SK-N-MC (cell line): Measurements from ENCODE around the gene COL18A1.

Experiments used
- EZH2 ChIP-seq: fragments of 200-600 bp; sonication (generic); IDR thresholded peaks from one replicate; pipeline ENCODE4 v1.6.1; 2017; ENCODE audit warnings: antibody characterized with exemption
- POLR2AphosphoS5 ChIP-seq: IDR thresholded peaks from 2 replicates; pipeline ENCODE4 v1.6.1; 2012; ENCODE audit warnings: mild to moderate bottlenecking, low read depth, low read length, borderline replicate concordance

DNA sequence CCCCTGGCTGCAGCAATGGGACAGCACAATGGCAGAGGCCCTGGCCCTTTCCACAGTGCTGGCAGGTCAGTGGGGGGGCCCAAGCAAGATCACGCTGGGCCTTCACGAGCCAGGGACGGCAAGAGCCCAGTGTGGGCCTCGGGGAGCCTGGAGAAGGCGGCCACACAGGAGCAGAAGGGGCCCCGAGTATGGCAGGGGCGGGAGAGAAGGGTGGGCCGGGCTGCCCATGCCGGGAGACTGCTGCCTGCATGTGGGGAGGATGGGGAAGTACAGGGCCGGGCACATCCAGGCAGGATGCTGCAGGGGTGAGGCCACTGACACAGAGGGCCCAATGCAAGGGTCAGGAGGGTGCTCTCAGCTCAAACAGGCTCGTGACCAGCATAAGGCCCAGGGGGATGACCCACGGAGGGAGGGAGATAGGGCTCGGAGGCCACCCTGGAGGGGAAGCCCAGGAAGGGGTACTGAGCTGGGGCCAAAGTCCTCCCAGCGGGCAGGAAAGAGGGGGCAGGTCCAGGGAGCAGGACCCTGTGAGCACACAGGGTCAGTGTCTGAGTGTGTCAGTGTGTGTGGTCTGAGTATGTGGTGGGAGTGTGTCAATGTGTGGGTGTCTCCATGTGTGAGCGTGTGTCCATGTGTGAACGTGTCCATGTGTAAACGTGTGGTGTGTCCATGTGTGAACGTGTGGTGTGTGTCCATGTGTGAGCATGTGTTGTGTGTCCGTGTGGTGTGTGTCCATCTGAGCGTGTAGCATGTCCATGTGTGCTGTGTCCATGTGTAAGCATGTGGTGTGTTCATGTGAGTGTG is 124.2 kb downstream of the COL18A1 start:
- TF ChIP-seq EZH2: no peak
- no peak for TF ChIP-seq POLR2AphosphoS5
